Panc1 (cell line): ENCODE results near the gene C6. TPM values are rescaled to one million over a fixed set of nuclear protein-coding genes. Genes with fewer than 3 reads are reported as not detected.

Source experiments
- ATAC-seq: fragments of 200-7000 bp; cut with Tn5 transposase; 2 replicates; pipeline ENCODE4 v1.9.1; 2020; ENCODE audit warnings: mild to moderate bottlenecking, moderate library complexity
- BruUV-seq: library from RNA; stranded (reverse); fragments of 400-500 nt; replicated peaks from 2 replicates; lab custom pipeline; 2021; lab: Mats Ljungman, UMichigan
- CTCF ChIA-PET: fragments of 300-600 bp; sonication (Branson Sonifier 250); formaldehyde crosslinking; loops from one replicate; lab custom pipeline; 2022; ENCODE audit warnings: antibody characterized with exemption; lab: Charles Lee
- POLR2A ChIA-PET: fragments of 300-600 bp; sonication (Branson Sonifier 250); formaldehyde crosslinking; loops from one replicate; lab custom pipeline; 2022; ENCODE audit warnings: antibody characterized with exemption; lab: Charles Lee
- DNase-seq: peaks from one replicate; pipeline ENCODE4 v3.0.0-alpha.2; 2010; ENCODE audit warnings: low read depth, low spot score
- H3K27ac ChIP-seq: 2 replicates; pipeline ENCODE4 v1.5.1; 2011; ENCODE audit warnings: mild to moderate bottlenecking, low read length, inconsistent platforms
- H3K27me3 ChIP-seq: fragments of 200-500 bp; sonication (Bioruptor generic); 2 replicates; pipeline ENCODE4 v1.6.0; 2014; ENCODE audit warnings: low read length, inconsistent platforms; ENCODE audit not compliant: control insufficient read depth, insufficient read depth
- H3K36me3 ChIP-seq: fragments of 200-500 bp; sonication (Bioruptor generic); 2 replicates; pipeline ENCODE4 v1.5.1; 2014; ENCODE audit warnings: inconsistent platforms, mild to moderate bottlenecking, low read length, moderate library complexity; ENCODE audit not compliant: control insufficient read depth, insufficient read depth
- H3K4me1 ChIP-seq: 2 replicates; pipeline ENCODE4 v1.5.1; 2011; ENCODE audit warnings: inconsistent platforms, mild to moderate bottlenecking, low read length, moderate library complexity; ENCODE audit not compliant: control insufficient read depth, insufficient read depth
- H3K4me3 ChIP-seq, 2 experiments: 2 replicates each; pipeline ENCODE4 v1.5.1; 2011 to 2012; ENCODE audit warnings: low read depth in 2 of 2, low read length in 2 of 2, mild to moderate bottlenecking in 2 of 2, inconsistent platforms in 1 of 2, moderate library complexity in 1 of 2
- H3K9me3 ChIP-seq: fragments of 200-500 bp; sonication (Bioruptor generic); 2 replicates; pipeline ENCODE4 v1.5.1; 2014; ENCODE audit warnings: low read depth, mild to moderate bottlenecking, inconsistent platforms, low read length, moderate library complexity; ENCODE audit not compliant: control insufficient read depth, insufficient read depth
- POLR2AphosphoS5 ChIP-seq: IDR thresholded peaks from 2 replicates; pipeline ENCODE4 v1.6.1; 2012; ENCODE audit warnings: mild to moderate bottlenecking, low read depth, low read length, moderate library complexity
- REST ChIP-seq, 2 experiments: IDR thresholded peaks; 2 replicates each; pipeline ENCODE4 v1.6.1; 2011 to 2012; ENCODE audit warnings: low read depth in 2 of 2, control low read depth in 1 of 2, low read length in 1 of 2, mild to moderate bottlenecking in 1 of 2, moderate library complexity in 1 of 2; ENCODE audit not compliant: insufficient read depth in 1 of 2
- SIN3A ChIP-seq: IDR thresholded peaks from 2 replicates; pipeline ENCODE4 v1.6.1; 2012; ENCODE audit warnings: low read depth, mild to moderate bottlenecking, low read length, moderate library complexity, borderline replicate concordance; ENCODE audit not compliant: insufficient read depth
- TCF7L2 ChIP-seq: IDR thresholded peaks from 2 replicates; pipeline ENCODE4 v1.6.1; 2011; ENCODE audit warnings: mild to moderate bottlenecking, low read depth, low read length, inconsistent platforms
- in situ Hi-C: cut with HindIII; loops from 2 replicates; pipeline ENCODE4 v1.10.0; 2016; ENCODE audit warnings: low sequenced_read_pairs, low pct_unique_long_range_greater_than_20kb
- intact Hi-C: fragments of 100-400 bp; cut with micrococcal nuclease; formaldehyde crosslinking; loops from one replicate; pipeline ENCODE4 v1.10.0; 2022; ENCODE audit not compliant: unreplicated experiment
- total RNA-seq: library from RNA; stranded (reverse); gene quantifications from one replicate; pipeline ENCODE4 v1.2.1, GENCODE V29; 2021; ENCODE audit not compliant: unreplicated experiment
- TF ChIP-seq, protein P1 (sequence below): fragments of 450-650 bp; IDR thresholded peaks from 2 replicates; pipeline ENCODE4 v1.5.1; 2017; ENCODE audit warnings: mild to moderate bottlenecking

C6 gene
- total RNA-seq, 1 experiment from 2014 or later = 0.13 TPM

- H3K4me3 ChIP-seq = no peak overlapping the region
- DNase-seq = no peak
- no peaks in the 10 kb centered on the region for H3K27me3 ChIP-seq
- ATAC-seq = no peak
- in situ Hi-C loops (no loop called here), intact Hi-C loops (no loop called here)
- no peaks in the 10 kb centered on the region for H3K4me1 ChIP-seq
- no peaks in the 10 kb centered on the region for H3K9me3 ChIP-seq
- H3K27ac ChIP-seq = no peak overlapping the region
- TF ChIP-seq, protein P1, sequence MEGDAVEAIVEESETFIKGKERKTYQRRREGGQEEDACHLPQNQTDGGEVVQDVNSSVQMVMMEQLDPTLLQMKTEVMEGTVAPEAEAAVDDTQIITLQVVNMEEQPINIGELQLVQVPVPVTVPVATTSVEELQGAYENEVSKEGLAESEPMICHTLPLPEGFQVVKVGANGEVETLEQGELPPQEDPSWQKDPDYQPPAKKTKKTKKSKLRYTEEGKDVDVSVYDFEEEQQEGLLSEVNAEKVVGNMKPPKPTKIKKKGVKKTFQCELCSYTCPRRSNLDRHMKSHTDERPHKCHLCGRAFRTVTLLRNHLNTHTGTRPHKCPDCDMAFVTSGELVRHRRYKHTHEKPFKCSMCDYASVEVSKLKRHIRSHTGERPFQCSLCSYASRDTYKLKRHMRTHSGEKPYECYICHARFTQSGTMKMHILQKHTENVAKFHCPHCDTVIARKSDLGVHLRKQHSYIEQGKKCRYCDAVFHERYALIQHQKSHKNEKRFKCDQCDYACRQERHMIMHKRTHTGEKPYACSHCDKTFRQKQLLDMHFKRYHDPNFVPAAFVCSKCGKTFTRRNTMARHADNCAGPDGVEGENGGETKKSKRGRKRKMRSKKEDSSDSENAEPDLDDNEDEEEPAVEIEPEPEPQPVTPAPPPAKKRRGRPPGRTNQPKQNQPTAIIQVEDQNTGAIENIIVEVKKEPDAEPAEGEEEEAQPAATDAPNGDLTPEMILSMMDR = peak; percentile 9; the same call in 1 of the 2 replicates
- no peak for TF ChIP-seq SIN3A
- no peak for TF ChIP-seq TCF7L2
- no peak for TF ChIP-seq REST (IDR thresholded peaks at IDR 0.05; ENCODE audit: insufficient read depth in 1 of 2, low read depth in 2 of 2, low read length in 1 of 2)
- H3K36me3 ChIP-seq = no peaks in the 10 kb centered on the region
- no TSS peak for BruUV-seq
- CTCF ChIA-PET = no interaction called here
- POLR2A ChIA-PET = no interaction called here
These were observed 90.9 kb downstream of the C6 start for GRCh38 chr5:41122459-41122858.

- H3K4me1 ChIP-seq = no peaks in the 10 kb centered on the region
- ChIA-PET POLR2A (no interaction called here), CTCF (no interaction called here)
- BruUV-seq = no TSS peak
- H3K27ac ChIP-seq = no peak overlapping the region
- H3K4me3 ChIP-seq = no peak overlapping the region
- intact Hi-C loops = no loop called here
- ATAC-seq = no peak
- in situ Hi-C loops = no loop called here
- TF ChIP-seq REST (IDR thresholded peaks at IDR 0.05; ENCODE audit: insufficient read depth in 1 of 2, low read depth in 2 of 2, low read length in 1 of 2) (no peak), POLR2AphosphoS5 (no peak), TCF7L2 (no peak), SIN3A (no peak)
- TF ChIP-seq, protein P1 = no peak
- no peaks in the 10 kb centered on the region for H3K36me3 ChIP-seq
- no peak for DNase-seq
- no peaks in the 10 kb centered on the region for H3K9me3 ChIP-seq
- H3K27me3 ChIP-seq = no peaks in the 10 kb centered on the region
These were observed 92.7 kb downstream of the C6 start for GRCh38 chr5:41120600-41120999.
